Measurements from ENCODE around the gene MAPK8. TPM values are rescaled to one million over a fixed set of nuclear protein-coding genes. Genes with fewer than 3 reads are reported as not detected.

Gene MAPK8
- total and polyA plus RNA-seq, 9 of the 15 experiments (the other 6 are each of a cell fraction or from before 2014, with no cell fraction given): 6.4 to 159 (median 71.0) TPM

- TF ChIP-seq CHD4 (IDR thresholded peaks at IDR 0.05; ENCODE audit: insufficient read depth, insufficient replicate concordance, low read depth, low read length, poor library complexity, severe bottlenecking): no peak
- no peak for TF ChIP-seq ZNF398 (CRISPR knock-in tag; IDR thresholded peaks at IDR 0.05)
- no peak for TF ChIP-seq ZBTB26 (CRISPR knock-in tag; IDR thresholded peaks at IDR 0.05)
- TF ChIP-seq CSDE1 (IDR thresholded peaks at IDR 0.05): no peak
- no peak for TF ChIP-seq ILK (tag; IDR thresholded peaks at IDR 0.05; ENCODE audit: borderline replicate concordance, low read depth)
- TF ChIP-seq ZNF717 (CRISPR knock-in tag; IDR thresholded peaks at IDR 0.05): no peak
- TF ChIP-seq FOXK2 (conservative IDR thresholded peaks at IDR 0.05 in 1 of 2, IDR thresholded peaks at IDR 0.05 in 1 of 2; ENCODE audit: low read depth in 2 of 2): no peak
- TF ChIP-seq ZNF224 (CRISPR knock-in tag; IDR thresholded peaks at IDR 0.05): no peak
- TF ChIP-seq RFX1 (IDR thresholded peaks at IDR 0.05): no peak
- no peak for TF ChIP-seq CREB1 (IDR thresholded peaks at IDR 0.05)
- TF ChIP-seq CREB1 (CRISPR knock-in tag; IDR thresholded peaks at IDR 0.05): no peak
These were observed 72.2 kb downstream of the MAPK8 start (continued) for GRCh38 chr10:48378675-48379074.

All from K562 (cell line).